ENCODE results near the gene ACR. TPM values are rescaled to one million over a fixed set of nuclear protein-coding genes. Genes with fewer than 3 reads are reported as not detected.

The ACR gene
- total and polyA plus RNA-seq, 2 experiments from 2014 or later: not detected

DNA sequence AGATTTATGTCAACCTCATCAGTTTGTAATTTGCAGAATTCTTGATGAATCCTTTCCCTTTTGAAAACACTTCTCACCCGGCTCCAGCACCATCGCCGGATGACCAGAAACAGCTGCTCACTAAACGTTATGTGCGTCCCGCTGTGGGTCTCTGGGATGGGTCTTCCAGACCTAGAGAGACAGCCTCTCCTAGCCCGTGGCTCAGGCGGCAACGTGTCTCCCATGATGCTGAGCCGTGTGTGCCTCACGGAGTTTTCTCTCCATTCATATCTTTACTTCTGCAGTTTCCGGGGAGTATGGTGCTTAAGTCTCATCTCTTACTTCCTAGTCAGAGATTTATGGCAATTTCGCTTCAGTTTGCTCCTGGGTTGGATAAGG lies 25.0 kb upstream of the ACR start (continued):
- TF ChIP-seq, protein P1, sequence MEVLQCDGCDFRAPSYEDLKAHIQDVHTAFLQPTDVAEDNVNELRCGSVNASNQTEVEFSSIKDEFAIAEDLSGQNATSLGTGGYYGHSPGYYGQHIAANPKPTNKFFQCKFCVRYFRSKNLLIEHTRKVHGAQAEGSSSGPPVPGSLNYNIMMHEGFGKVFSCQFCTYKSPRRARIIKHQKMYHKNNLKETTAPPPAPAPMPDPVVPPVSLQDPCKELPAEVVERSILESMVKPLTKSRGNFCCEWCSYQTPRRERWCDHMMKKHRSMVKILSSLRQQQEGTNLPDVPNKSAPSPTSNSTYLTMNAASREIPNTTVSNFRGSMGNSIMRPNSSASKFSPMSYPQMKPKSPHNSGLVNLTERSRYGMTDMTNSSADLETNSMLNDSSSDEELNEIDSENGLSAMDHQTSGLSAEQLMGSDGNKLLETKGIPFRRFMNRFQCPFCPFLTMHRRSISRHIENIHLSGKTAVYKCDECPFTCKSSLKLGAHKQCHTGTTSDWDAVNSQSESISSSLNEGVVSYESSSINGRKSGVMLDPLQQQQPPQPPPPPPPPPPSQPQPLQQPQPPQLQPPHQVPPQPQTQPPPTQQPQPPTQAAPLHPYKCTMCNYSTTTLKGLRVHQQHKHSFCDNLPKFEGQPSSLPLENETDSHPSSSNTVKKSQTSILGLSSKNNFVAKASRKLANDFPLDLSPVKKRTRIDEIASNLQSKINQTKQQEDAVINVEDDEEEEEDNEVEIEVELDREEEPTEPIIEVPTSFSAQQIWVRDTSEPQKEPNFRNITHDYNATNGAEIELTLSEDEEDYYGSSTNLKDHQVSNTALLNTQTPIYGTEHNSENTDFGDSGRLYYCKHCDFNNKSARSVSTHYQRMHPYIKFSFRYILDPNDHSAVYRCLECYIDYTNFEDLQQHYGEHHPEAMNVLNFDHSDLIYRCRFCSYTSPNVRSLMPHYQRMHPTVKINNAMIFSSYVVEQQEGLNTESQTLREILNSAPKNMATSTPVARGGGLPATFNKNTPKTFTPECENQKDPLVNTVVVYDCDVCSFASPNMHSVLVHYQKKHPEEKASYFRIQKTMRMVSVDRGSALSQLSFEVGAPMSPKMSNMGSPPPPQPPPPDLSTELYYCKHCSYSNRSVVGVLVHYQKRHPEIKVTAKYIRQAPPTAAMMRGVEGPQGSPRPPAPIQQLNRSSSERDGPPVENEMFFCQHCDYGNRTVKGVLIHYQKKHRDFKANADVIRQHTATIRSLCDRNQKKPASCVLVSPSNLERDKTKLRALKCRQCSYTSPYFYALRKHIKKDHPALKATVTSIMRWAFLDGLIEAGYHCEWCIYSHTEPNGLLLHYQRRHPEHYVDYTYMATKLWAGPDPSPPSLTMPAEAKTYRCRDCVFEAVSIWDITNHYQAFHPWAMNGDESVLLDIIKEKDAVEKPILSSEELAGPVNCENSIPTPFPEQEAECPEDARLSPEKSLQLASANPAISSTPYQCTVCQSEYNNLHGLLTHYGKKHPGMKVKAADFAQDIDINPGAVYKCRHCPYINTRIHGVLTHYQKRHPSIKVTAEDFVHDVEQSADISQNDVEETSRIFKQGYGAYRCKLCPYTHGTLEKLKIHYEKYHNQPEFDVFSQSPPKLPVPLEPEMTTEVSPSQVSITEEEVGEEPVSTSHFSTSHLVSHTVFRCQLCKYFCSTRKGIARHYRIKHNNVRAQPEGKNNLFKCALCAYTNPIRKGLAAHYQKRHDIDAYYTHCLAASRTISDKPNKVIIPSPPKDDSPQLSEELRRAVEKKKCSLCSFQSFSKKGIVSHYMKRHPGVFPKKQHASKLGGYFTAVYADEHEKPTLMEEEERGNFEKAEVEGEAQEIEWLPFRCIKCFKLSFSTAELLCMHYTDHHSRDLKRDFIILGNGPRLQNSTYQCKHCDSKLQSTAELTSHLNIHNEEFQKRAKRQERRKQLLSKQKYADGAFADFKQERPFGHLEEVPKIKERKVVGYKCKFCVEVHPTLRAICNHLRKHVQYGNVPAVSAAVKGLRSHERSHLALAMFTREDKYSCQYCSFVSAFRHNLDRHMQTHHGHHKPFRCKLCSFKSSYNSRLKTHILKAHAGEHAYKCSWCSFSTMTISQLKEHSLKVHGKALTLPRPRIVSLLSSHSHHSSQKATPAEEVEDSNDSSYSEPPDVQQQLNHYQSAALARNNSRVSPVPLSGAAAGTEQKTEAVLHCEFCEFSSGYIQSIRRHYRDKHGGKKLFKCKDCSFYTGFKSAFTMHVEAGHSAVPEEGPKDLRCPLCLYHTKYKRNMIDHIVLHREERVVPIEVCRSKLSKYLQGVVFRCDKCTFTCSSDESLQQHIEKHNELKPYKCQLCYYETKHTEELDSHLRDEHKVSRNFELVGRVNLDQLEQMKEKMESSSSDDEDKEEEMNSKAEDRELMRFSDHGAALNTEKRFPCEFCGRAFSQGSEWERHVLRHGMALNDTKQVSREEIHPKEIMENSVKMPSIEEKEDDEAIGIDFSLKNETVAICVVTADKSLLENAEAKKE (CRISPR knock-in tag; IDR thresholded peaks at IDR 0.05): no peak
- TF ChIP-seq EZH2phosphoT487 (IDR thresholded peaks at IDR 0.05; ENCODE audit: unreplicated experiment) (no peak), EZH2 (IDR thresholded peaks at IDR 0.05; ENCODE audit: low read depth, unreplicated experiment) (no peak), STAT1 (IDR thresholded peaks at IDR 0.05; ENCODE audit: unreplicated experiment) (no peak), ZNF331 (CRISPR knock-in tag; IDR thresholded peaks at IDR 0.05; ENCODE audit: low read depth) (no peak), JUNB (IDR thresholded peaks at IDR 0.05; ENCODE audit: unreplicated experiment) (no peak)
- TF ChIP-seq, protein P2, sequence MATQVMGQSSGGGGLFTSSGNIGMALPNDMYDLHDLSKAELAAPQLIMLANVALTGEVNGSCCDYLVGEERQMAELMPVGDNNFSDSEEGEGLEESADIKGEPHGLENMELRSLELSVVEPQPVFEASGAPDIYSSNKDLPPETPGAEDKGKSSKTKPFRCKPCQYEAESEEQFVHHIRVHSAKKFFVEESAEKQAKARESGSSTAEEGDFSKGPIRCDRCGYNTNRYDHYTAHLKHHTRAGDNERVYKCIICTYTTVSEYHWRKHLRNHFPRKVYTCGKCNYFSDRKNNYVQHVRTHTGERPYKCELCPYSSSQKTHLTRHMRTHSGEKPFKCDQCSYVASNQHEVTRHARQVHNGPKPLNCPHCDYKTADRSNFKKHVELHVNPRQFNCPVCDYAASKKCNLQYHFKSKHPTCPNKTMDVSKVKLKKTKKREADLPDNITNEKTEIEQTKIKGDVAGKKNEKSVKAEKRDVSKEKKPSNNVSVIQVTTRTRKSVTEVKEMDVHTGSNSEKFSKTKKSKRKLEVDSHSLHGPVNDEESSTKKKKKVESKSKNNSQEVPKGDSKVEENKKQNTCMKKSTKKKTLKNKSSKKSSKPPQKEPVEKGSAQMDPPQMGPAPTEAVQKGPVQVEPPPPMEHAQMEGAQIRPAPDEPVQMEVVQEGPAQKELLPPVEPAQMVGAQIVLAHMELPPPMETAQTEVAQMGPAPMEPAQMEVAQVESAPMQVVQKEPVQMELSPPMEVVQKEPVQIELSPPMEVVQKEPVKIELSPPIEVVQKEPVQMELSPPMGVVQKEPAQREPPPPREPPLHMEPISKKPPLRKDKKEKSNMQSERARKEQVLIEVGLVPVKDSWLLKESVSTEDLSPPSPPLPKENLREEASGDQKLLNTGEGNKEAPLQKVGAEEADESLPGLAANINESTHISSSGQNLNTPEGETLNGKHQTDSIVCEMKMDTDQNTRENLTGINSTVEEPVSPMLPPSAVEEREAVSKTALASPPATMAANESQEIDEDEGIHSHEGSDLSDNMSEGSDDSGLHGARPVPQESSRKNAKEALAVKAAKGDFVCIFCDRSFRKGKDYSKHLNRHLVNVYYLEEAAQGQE (IDR thresholded peaks at IDR 0.05; ENCODE audit: unreplicated experiment): no peak
